HG03280 (cell line): Measurements from ENCODE around the gene OR11H1.
"Not testable (repeated sequence)": the region's sequence is repeated elsewhere in the genome, so short reads cannot be mapped to it uniquely, and the experiment has no call there.

Experiments
- ATAC-seq: cut with Tn5 transposase; IDR thresholded peaks from one replicate; pipeline ENCODE4 v1.9.1; 2021; ENCODE audit warnings: mild to moderate bottlenecking, moderate library complexity; ENCODE audit not compliant: unreplicated experiment

OR11H1 gene, protein sequence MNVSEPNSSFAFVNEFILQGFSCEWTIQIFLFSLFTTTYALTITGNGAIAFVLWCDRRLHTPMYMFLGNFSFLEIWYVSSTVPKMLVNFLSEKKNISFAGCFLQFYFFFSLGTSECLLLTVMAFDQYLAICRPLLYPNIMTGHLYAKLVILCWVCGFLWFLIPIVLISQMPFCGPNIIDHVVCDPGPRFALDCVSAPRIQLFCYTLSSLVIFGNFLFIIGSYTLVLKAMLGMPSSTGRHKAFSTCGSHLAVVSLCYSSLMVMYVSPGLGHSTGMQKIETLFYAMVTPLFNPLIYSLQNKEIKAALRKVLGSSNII

GRCh38 chr22:15527892-15528291 lies at the start of gene OR11H1:
TSS of gene OR11H1 (plus strand) at chr22:15528192. CDS start at chr22:15528192, 0 bp downstream.
- not testable (repeated sequence) for ATAC-seq

DNA sequence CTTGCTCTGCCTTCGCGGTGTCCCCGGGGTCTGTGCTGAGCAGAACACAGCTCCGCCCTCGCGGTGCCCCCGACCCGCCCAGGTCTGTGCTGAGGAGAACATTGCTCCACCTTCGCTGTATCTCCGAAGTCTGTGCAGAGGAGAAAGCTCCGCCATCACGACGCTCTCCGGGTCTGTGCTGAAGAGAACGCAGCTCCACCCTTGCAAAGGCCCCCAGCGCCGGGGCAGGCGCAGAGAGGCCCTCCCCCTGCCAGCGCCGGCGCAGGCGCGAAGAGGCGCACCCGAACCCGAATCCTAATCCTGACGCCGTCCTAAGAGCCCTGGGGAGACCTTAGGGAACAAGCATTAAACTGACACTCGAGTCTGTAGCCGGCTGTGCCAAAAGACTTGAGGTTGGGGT lies 18.0 kb upstream of the OR11H1 start:
- not testable (repeated sequence) for ATAC-seq

- ATAC-seq: not testable (repeated sequence)
Measured at GRCh38 chr22:15515896-15516295, 12.1 kb upstream of the OR11H1 start.

DNA sequence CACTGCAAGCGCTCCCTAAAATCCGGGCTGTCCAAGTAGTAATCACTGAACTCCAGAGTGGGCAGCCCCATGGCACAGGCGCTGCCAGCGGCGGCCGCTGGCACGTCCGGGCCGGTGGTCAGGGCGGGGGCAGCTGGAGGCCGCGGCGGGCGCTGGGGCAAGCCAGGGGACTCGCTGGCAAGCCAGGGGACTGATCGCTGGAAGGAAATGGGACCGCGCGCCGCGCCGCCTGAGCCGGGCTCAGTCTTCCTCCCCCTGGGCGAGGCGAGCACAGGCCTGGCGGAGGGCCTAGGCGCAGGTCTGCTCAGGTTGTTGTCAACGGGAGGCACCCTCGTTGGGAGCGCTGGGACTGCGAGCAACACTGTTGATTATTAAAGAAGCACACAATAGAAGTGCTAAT lies 25.8 kb downstream of the OR11H1 start:
- not testable (repeated sequence) for ATAC-seq

DNA sequence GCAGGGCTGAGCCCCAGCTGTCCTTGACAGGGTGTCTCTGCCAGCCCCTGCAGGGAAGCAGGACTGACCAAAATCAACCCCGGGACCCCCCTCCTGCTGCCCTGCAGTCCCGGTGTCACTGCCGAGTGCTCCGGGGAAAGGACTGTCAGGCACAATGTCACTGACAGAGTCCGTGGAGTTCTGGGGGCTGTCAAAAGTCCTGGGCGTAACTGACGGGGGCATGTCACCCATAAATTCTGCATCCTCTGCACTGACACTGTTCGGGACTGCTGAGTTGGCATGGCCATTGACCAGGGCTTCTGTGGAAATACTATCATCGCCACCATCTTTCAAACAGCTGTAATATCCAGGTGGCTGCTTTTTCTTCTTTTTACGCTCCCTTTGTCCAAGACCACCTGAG lies 35.5 kb downstream of the OR11H1 start:
- ATAC-seq: not testable (repeated sequence)

DNA sequence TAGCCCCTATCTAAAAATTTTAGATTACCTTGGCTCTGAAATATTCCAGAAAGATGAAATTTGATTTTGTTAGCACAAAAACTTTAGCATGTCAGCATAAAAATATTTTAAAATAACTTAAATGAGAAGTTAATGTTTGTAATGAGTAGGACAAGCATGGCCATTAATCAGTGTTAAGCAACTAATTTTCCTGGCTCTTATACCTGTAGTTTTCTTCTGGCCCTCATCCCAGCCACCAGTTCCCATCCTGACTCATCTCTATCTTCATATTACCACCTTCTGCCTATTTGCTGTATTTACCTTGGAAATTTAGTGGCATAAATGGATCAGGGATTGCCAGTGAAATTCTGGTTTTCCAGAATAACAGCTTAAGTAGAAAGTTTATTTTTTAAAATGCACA lies 37.1 kb downstream of the OR11H1 start:
- ATAC-seq: not testable (repeated sequence)
